SK-N-SH treated with all-trans-retinoic acid at 6 μM for 48 hours (cell line): Measurements from ENCODE around the gene ELMOD3.
"Not testable (repeated sequence)": the region's sequence is repeated elsewhere in the genome, so short reads cannot be mapped to it uniquely, and the experiment has no call there.

Experiments
- ATAC-seq: fragments of 200-7000 bp; cut with Tn5 transposase; 3 replicates; pipeline ENCODE4 v1.9.1; 2020; ENCODE audit warnings: mild to moderate bottlenecking, moderate library complexity
- ARNTL ChIP-seq: fragments of 450-650 bp; formaldehyde crosslinking; IDR thresholded peaks from 2 replicates; pipeline ENCODE4 v1.5.0; 2020; ENCODE audit warnings: low read depth, mild to moderate bottlenecking, moderate library complexity, borderline replicate concordance
- BACH2 ChIP-seq: fragments of 250-450 bp; sonication (Bioruptor Pico); IDR thresholded peaks from 2 replicates; pipeline ENCODE4 v1.9.0; 2021; ENCODE audit warnings: mild to moderate bottlenecking, borderline replicate concordance
- CREB5 ChIP-seq: fragments of 250-450 bp; sonication (Bioruptor Pico); IDR thresholded peaks from 2 replicates; pipeline ENCODE4 v1.5.1; 2020; ENCODE audit warnings: low read depth, mild to moderate bottlenecking, moderate library complexity
- CSDC2 ChIP-seq: fragments of 250-450 bp; sonication (Bioruptor Pico); IDR thresholded peaks from 2 replicates; pipeline ENCODE4 v1.5.0; 2020; ENCODE audit warnings: mild to moderate bottlenecking, moderate library complexity
- CSRNP3 ChIP-seq: fragments of 250-450 bp; sonication (Bioruptor Pico); IDR thresholded peaks from 2 replicates; pipeline ENCODE4 v1.5.1; 2021; ENCODE audit warnings: mild to moderate bottlenecking, moderate library complexity
- ESRRG ChIP-seq: fragments of 250-450 bp; sonication (Bioruptor Pico); IDR thresholded peaks from 2 replicates; pipeline ENCODE4 v1.6.1; 2021; ENCODE audit warnings: mild to moderate bottlenecking
- GLIS3 ChIP-seq: fragments of 250-450 bp; sonication (Bioruptor Pico); IDR thresholded peaks from 2 replicates; pipeline ENCODE4 v1.5.0; 2020; ENCODE audit warnings: mild to moderate bottlenecking, moderate library complexity
- ISL1 ChIP-seq: fragments of 250-450 bp; sonication (Bioruptor Pico); IDR thresholded peaks from 2 replicates; pipeline ENCODE4 v2.1.2; 2022; ENCODE audit warnings: mild to moderate bottlenecking, moderate library complexity
- OSR1 ChIP-seq: fragments of 250-450 bp; sonication (Bioruptor Pico); IDR thresholded peaks from 2 replicates; pipeline ENCODE4 v1.8.0; 2022; ENCODE audit warnings: moderate library complexity, mild to moderate bottlenecking, inconsistent platforms
- PATZ1 ChIP-seq: fragments of 250-450 bp; sonication (Bioruptor Pico); IDR thresholded peaks from 2 replicates; pipeline ENCODE4 v1.8.0; 2020; ENCODE audit warnings: mild to moderate bottlenecking, moderate library complexity, borderline replicate concordance
- POU6F1 ChIP-seq: fragments of 250-450 bp; sonication (Bioruptor Pico); IDR thresholded peaks from 2 replicates; pipeline ENCODE4 v1.8.0; 2021; ENCODE audit warnings: low read depth, mild to moderate bottlenecking, moderate library complexity, borderline replicate concordance
- PPARA ChIP-seq: fragments of 250-450 bp; sonication (Bioruptor Pico); IDR thresholded peaks from 2 replicates; pipeline ENCODE4 v1.5.0; 2020; ENCODE audit warnings: mild to moderate bottlenecking, borderline replicate concordance
- RARB ChIP-seq: fragments of 250-450 bp; sonication (Bioruptor Pico); IDR thresholded peaks from 2 replicates; pipeline ENCODE4 v1.8.0; 2021; ENCODE audit warnings: mild to moderate bottlenecking, moderate library complexity
- SNAI2 ChIP-seq: fragments of 250-450 bp; sonication (Bioruptor Pico); IDR thresholded peaks from 2 replicates; pipeline ENCODE4 v1.5.0; 2020; ENCODE audit warnings: mild to moderate bottlenecking, moderate library complexity
- TCF4 ChIP-seq: fragments of 250-450 bp; sonication (Bioruptor Pico); IDR thresholded peaks from 2 replicates; pipeline ENCODE4 v1.8.0; 2021; ENCODE audit warnings: mild to moderate bottlenecking, moderate library complexity, borderline replicate concordance
- TSHZ2 ChIP-seq: fragments of 250-450 bp; sonication (Bioruptor Pico); IDR thresholded peaks from 2 replicates; pipeline ENCODE4 v1.5.0; 2020; ENCODE audit warnings: mild to moderate bottlenecking, moderate library complexity
- ZC3H10 ChIP-seq: fragments of 250-450 bp; sonication (Bioruptor Pico); IDR thresholded peaks from 2 replicates; pipeline ENCODE4 v1.5.1; 2021; ENCODE audit warnings: mild to moderate bottlenecking, moderate library complexity
- ZFP3 ChIP-seq: fragments of 250-450 bp; sonication (Bioruptor Pico); IDR thresholded peaks from 2 replicates; pipeline ENCODE4 v1.5.0; 2020; ENCODE audit warnings: mild to moderate bottlenecking, moderate library complexity
- ZFP30 ChIP-seq: fragments of 450-650 bp; formaldehyde crosslinking; IDR thresholded peaks from 2 replicates; pipeline ENCODE4 v1.5.0; 2022; ENCODE audit warnings: mild to moderate bottlenecking, moderate library complexity
- ZNF565 ChIP-seq: fragments of 450-650 bp; formaldehyde crosslinking; conservative IDR thresholded peaks from 2 replicates; pipeline ENCODE4 v1.5.0; 2020; ENCODE audit warnings: low read depth, mild to moderate bottlenecking, moderate library complexity
- ZNF70 ChIP-seq: fragments of 450-650 bp; formaldehyde crosslinking; IDR thresholded peaks from 2 replicates; pipeline ENCODE4 v1.5.0; 2020; ENCODE audit warnings: mild to moderate bottlenecking, moderate library complexity

Gene ELMOD3

GRCh38 chr2:85411405-85411748, 56.8 kb downstream of the ELMOD3 start:
- no peak for TF ChIP-seq GLIS3
- TF ChIP-seq TSHZ2 (CRISPR knock-in tag), result no peak
- TF ChIP-seq ARNTL (CRISPR knock-in tag), result no peak
- no peak for TF ChIP-seq ZC3H10
- TF ChIP-seq PPARA, result no peak
- no peak for TF ChIP-seq ZFP30 (CRISPR knock-in tag)
- no peak for TF ChIP-seq OSR1
- no peak for TF ChIP-seq POU6F1 (CRISPR knock-in tag)
- no peak for ATAC-seq

GRCh38 chr2:85413592-85414420, 59.2 kb downstream of the ELMOD3 start:
- TF ChIP-seq RARB (no peak), SNAI2 (CRISPR knock-in tag) (no peak), CSDC2 (CRISPR knock-in tag) (no peak), ZNF70 (CRISPR knock-in tag) (no peak), ZFP30 (CRISPR knock-in tag) (no peak), TSHZ2 (CRISPR knock-in tag) (no peak), ZFP3 (no peak), GLIS3 (no peak), TCF4 (CRISPR knock-in tag) (no peak), BACH2 (CRISPR knock-in tag) (no peak), PATZ1 (CRISPR knock-in tag) (no peak), ESRRG (CRISPR knock-in tag) (no peak), ZC3H10 (no peak), ISL1 (CRISPR knock-in tag) (no peak), CREB5 (no peak), ZNF565 (CRISPR knock-in tag) (no peak), POU6F1 (CRISPR knock-in tag) (no peak), OSR1 (no peak), CSRNP3 (no peak)
- no peak for ATAC-seq

GRCh38 chr2:85414421-85414759, 59.8 kb downstream of the ELMOD3 start:
- not testable (repeated sequence) for ATAC-seq
